Measurements from ENCODE around the gene ANO10.

GRCh38 chr3:43372007-43372740 lies 249.6 kb downstream of the ANO10 start:
- TF ChIP-seq, protein P1, sequence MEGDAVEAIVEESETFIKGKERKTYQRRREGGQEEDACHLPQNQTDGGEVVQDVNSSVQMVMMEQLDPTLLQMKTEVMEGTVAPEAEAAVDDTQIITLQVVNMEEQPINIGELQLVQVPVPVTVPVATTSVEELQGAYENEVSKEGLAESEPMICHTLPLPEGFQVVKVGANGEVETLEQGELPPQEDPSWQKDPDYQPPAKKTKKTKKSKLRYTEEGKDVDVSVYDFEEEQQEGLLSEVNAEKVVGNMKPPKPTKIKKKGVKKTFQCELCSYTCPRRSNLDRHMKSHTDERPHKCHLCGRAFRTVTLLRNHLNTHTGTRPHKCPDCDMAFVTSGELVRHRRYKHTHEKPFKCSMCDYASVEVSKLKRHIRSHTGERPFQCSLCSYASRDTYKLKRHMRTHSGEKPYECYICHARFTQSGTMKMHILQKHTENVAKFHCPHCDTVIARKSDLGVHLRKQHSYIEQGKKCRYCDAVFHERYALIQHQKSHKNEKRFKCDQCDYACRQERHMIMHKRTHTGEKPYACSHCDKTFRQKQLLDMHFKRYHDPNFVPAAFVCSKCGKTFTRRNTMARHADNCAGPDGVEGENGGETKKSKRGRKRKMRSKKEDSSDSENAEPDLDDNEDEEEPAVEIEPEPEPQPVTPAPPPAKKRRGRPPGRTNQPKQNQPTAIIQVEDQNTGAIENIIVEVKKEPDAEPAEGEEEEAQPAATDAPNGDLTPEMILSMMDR (IDR thresholded peaks at IDR 0.05; ENCODE audit: extremely low read depth in 1 of 2, insufficient read depth in 1 of 2, low read depth in 1 of 2, low read length in 2 of 2) = no peak
- TF ChIP-seq POLR2A (IDR thresholded peaks at IDR 0.05; ENCODE audit: low read depth, low read length) (no peak), POLR2AphosphoS5 (IDR thresholded peaks at IDR 0.05; ENCODE audit: insufficient read depth, low read depth, low read length) (no peak), JUN (IDR thresholded peaks at IDR 0.05; ENCODE audit: borderline replicate concordance, insufficient read depth, insufficient read length, low read depth) (no peak), EZH2 (IDR thresholded peaks at IDR 0.05; ENCODE audit: borderline replicate concordance, low read depth, low read length, severe bottlenecking) (no peak), MYC (IDR thresholded peaks at IDR 0.05; ENCODE audit: low read depth, low read length) (no peak), FOS (IDR thresholded peaks at IDR 0.05; ENCODE audit: borderline replicate concordance, insufficient read depth, low read length) (no peak)
- TF ChIP-seq, protein P2, sequence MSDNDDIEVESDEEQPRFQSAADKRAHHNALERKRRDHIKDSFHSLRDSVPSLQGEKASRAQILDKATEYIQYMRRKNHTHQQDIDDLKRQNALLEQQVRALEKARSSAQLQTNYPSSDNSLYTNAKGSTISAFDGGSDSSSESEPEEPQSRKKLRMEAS (IDR thresholded peaks at IDR 0.05; ENCODE audit: insufficient read depth, insufficient read length) = no peak
